ENCODE data around the gene HSPB9. TPM values are rescaled to one million over a fixed set of nuclear protein-coding genes. Genes with fewer than 3 reads are reported as not detected.

Gene HSPB9
- total and polyA plus RNA-seq, 10 of the 15 experiments (the other 5 are each of a cell fraction or from before 2014, with no cell fraction given), result 0.04 to 0.40 (median 0.11) TPM; not detected in 7

GRCh38 chr17:42098730-42099399 lies 23.7 kb upstream of the HSPB9 start:
- POLR2A ChIA-PET, result interaction anchor here (0.6 to 1.4 kb wide), 3 partner anchors 10 to 1007 kb away, joined by 3 to 4 read pairs (median 3); partner anchors contain the start of gene DHX58
- Histone ChIP-seq H3K4me1 (ENCODE audit: control insufficient read depth, insufficient read depth, low read length) (peaks cover 5% of the 10 kb centered on the region), H3K27ac (ENCODE audit: control insufficient read depth, insufficient read depth) (no peak overlapping the region), H3K4me3 (no peak overlapping the region), H4K20me1 (ENCODE audit: control insufficient read depth, insufficient read depth) (0 out of 2 replicates have a peak, but pooled peaks cover 3% of the 10 kb centered on the region), H3K9ac (ENCODE audit: control insufficient read depth, insufficient read depth, low read length) (no peak overlapping the region), H3K4me2 (ENCODE audit: control insufficient read depth, insufficient read depth) (no peak overlapping the region), H3K36me3 (ENCODE audit: control insufficient read depth in 2 of 2, insufficient read depth in 2 of 2, low read length in 1 of 2) (no peaks in the 10 kb centered on the region), H3K79me2 (ENCODE audit: control insufficient read depth, insufficient read depth, low read length) (no peaks in the 10 kb centered on the region), H3K9me3 (replicated peaks; ENCODE audit: control insufficient read depth, insufficient read depth, low read length) (no peaks in the 10 kb centered on the region), H2AFZ (ENCODE audit: control insufficient read depth, low read depth, low read length) (no peak overlapping the region), H3K27me3 (replicated peaks in 1 of 2; ENCODE audit: control insufficient read depth in 2 of 2, insufficient read depth in 2 of 2, low read length in 1 of 2) (peaks cover 1 to 6% of the 10 kb centered on the region in 2 experiments; a peak in 1 of 4 replicates)
- no TSS peak for BruUV-seq (replicated peaks)
- ATAC-seq (peak; percentile 35), FAIRE-seq (no peak), DNase-seq (ENCODE audit: low read depth, low spot score) (no peak)
- RAD21 ChIA-PET (ENCODE audit: unreplicated experiment), result interaction anchor here (0.5 to 1.7 kb wide), 6 partner anchors 14 to 552 kb away, joined by 3 to 4 read pairs (median 3); partner anchors contain the start of genes DHX58 and ODAD4
- in situ Hi-C loops (cut with MboI) (no loop called here), intact Hi-C loops (cut with micrococcal nuclease; ENCODE audit: unreplicated experiment) (no loop called here)
- SMC1A ChIA-PET (ENCODE audit: uncharacterized antibody, unreplicated experiment), result interaction anchor here (1.1 to 1.2 kb wide), 2 partner anchors 14 to 17 kb away, joined by 3 to 7 read pairs; partner anchors contain the start of gene DHX58
- TF ChIP-seq ZBTB4 (CRISPR knock-in tag; IDR thresholded peaks at IDR 0.05) (no peak), RAD21 (IDR thresholded peaks at IDR 0.05; ENCODE audit: insufficient read depth, low read depth, low read length) (0 out of 2 replicates have a peak, but pooled peaks have one; percentile 6)
- CTCF ChIA-PET, result interaction anchor here (0.8 to 1.4 kb wide), 6 partner anchors 17 to 135 kb away, joined by 3 to 5 read pairs (median 4); no protein-coding TSS in a partner anchor
- WGBS (ENCODE audit: insufficient coverage, insufficient replicate concordance, low lambda C conversion rate, missing lambda C conversion rate), result 74% methylated on average over 14 of the region's 14 CpGs
